ENCODE data around the gene SMCP.

- TF ChIP-seq CTCF (IDR thresholded peaks at IDR 0.05) (no peak), POLR2A (IDR thresholded peaks at IDR 0.05) (no peak)
Observed at GRCh38 chr1:152861374-152861773, 16.7 kb upstream of the SMCP start.
